ENCODE results near the gene CKM. TPM values are rescaled to one million over a fixed set of nuclear protein-coding genes. Genes with fewer than 3 reads are reported as not detected.

The CKM gene
- polyA plus RNA-seq, 1 experiment, result not detected

GRCh38 chr19:45298264-45298663 is 24.4 kb downstream of the CKM start:
- POLR2A ChIA-PET, result no interaction called here
- TF ChIP-seq, protein P1, sequence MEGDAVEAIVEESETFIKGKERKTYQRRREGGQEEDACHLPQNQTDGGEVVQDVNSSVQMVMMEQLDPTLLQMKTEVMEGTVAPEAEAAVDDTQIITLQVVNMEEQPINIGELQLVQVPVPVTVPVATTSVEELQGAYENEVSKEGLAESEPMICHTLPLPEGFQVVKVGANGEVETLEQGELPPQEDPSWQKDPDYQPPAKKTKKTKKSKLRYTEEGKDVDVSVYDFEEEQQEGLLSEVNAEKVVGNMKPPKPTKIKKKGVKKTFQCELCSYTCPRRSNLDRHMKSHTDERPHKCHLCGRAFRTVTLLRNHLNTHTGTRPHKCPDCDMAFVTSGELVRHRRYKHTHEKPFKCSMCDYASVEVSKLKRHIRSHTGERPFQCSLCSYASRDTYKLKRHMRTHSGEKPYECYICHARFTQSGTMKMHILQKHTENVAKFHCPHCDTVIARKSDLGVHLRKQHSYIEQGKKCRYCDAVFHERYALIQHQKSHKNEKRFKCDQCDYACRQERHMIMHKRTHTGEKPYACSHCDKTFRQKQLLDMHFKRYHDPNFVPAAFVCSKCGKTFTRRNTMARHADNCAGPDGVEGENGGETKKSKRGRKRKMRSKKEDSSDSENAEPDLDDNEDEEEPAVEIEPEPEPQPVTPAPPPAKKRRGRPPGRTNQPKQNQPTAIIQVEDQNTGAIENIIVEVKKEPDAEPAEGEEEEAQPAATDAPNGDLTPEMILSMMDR (IDR thresholded peaks at IDR 0.05; ENCODE audit: insufficient read depth, low read depth, low read length), result no peak
- no peaks in the 10 kb centered on the region for H3K27me3 ChIP-seq (ENCODE audit: control insufficient read depth, insufficient read depth, low read length)
- CTCF ChIA-PET, result no interaction called here
- no peak for DNase-seq (ENCODE audit: low read depth)
- H3K4me3 ChIP-seq (ENCODE audit: low read depth, low read length), result no peak overlapping the region
- peaks cover 21% of the 10 kb centered on the region for H3K36me3 ChIP-seq (ENCODE audit: control insufficient read depth, insufficient read depth, low read length)

GRCh38 chr19:45297674-45298073 is 25.0 kb downstream of the CKM start:
- POLR2A ChIA-PET, result no interaction called here
- CTCF ChIA-PET, result no interaction called here
- Histone ChIP-seq H3K36me3 (ENCODE audit: control insufficient read depth, insufficient read depth, low read length) (peaks cover 19% of the 10 kb centered on the region), H3K4me3 (ENCODE audit: low read depth, low read length) (no peak overlapping the region), H3K27me3 (ENCODE audit: control insufficient read depth, insufficient read depth, low read length) (no peaks in the 10 kb centered on the region)
- no peak for DNase-seq (ENCODE audit: low read depth)
- TF ChIP-seq, protein P1 (IDR thresholded peaks at IDR 0.05; ENCODE audit: insufficient read depth, low read depth, low read length), result no peak

GRCh38 chr19:45296355-45296754 is 26.3 kb downstream of the CKM start:
- H3K4me3 ChIP-seq (ENCODE audit: low read depth, low read length), result no peak overlapping the region
- POLR2A ChIA-PET, result no interaction called here
- DNase-seq (ENCODE audit: low read depth), result no peak
- no peaks in the 10 kb centered on the region for H3K27me3 ChIP-seq (ENCODE audit: control insufficient read depth, insufficient read depth, low read length)
- H3K36me3 ChIP-seq (ENCODE audit: control insufficient read depth, insufficient read depth, low read length), result peaks cover 22% of the 10 kb centered on the region
- CTCF ChIA-PET, result no interaction called here
- TF ChIP-seq, protein P1 (IDR thresholded peaks at IDR 0.05; ENCODE audit: insufficient read depth, low read depth, low read length), result no peak

- H3K36me3 ChIP-seq (ENCODE audit: control insufficient read depth, insufficient read depth, low read length), result peaks cover 25% of the 10 kb centered on the region
- POLR2A ChIA-PET, result no interaction called here
- TF ChIP-seq, protein P1 (IDR thresholded peaks at IDR 0.05; ENCODE audit: insufficient read depth, low read depth, low read length), result no peak
- no peak overlapping the region for H3K4me3 ChIP-seq (ENCODE audit: low read depth, low read length)
- no peaks in the 10 kb centered on the region for H3K27me3 ChIP-seq (ENCODE audit: control insufficient read depth, insufficient read depth, low read length)
- DNase-seq (ENCODE audit: low read depth), result no peak
- CTCF ChIA-PET, result no interaction called here
Measured at GRCh38 chr19:45295873-45296272, 26.8 kb downstream of the CKM start.

GRCh38 chr19:45294291-45295029 is 28.2 kb downstream of the CKM start:
- Histone ChIP-seq H3K4me3 (ENCODE audit: low read depth, low read length) (no peak overlapping the region), H3K27me3 (ENCODE audit: control insufficient read depth, insufficient read depth, low read length) (no peaks in the 10 kb centered on the region), H3K36me3 (ENCODE audit: control insufficient read depth, insufficient read depth, low read length) (peaks cover 29% of the 10 kb centered on the region)
- ChIA-PET CTCF (no interaction called here), POLR2A (no interaction called here)
- TF ChIP-seq, protein P1 (IDR thresholded peaks at IDR 0.05; ENCODE audit: insufficient read depth, low read depth, low read length), result no peak
- no peak for DNase-seq (ENCODE audit: low read depth)

Data from BJ (cell line).